Left forelimb (tissue), 1 donor: Measurements from ENCODE around the gene SIN3B.
"Not testable (repeated sequence)": the region's sequence is repeated elsewhere in the genome, so short reads cannot be mapped to it uniquely, and the experiment has no call there.

Experiments used
- DNase-seq: peaks from one replicate; pipeline ENCODE4 v3.0.0-alpha.2; 2018; ENCODE audit warnings: low spot score

Gene SIN3B

GRCh38 chr19:16869331-16869972 is 40.3 kb downstream of the SIN3B start:
- DNase-seq, result no peak

- no peak for DNase-seq
Observed at GRCh38 chr19:16871871-16872270, 42.7 kb downstream of the SIN3B start.

- no peak for DNase-seq
Observed at GRCh38 chr19:16872728-16873127, 43.5 kb downstream of the SIN3B start.

- no peak for DNase-seq
Observed at GRCh38 chr19:16873594-16873993, 44.4 kb downstream of the SIN3B start.

- DNase-seq, result no peak
Observed at GRCh38 chr19:16874250-16874977, 45.2 kb downstream of the SIN3B start.

- not testable (repeated sequence) for DNase-seq
Observed at GRCh38 chr19:16874978-16875299, 45.7 kb downstream of the SIN3B start.

GRCh38 chr19:16875584-16876555 is 46.7 kb downstream of the SIN3B start:
- DNase-seq, result no peak

GRCh38 chr19:16876904-16877361 is 47.7 kb downstream of the SIN3B start:
- no peak for DNase-seq

GRCh38 chr19:16877581-16877980 is 48.4 kb downstream of the SIN3B start:
- no peak for DNase-seq

- DNase-seq, result no peak
Observed at GRCh38 chr19:16878181-16878965, 49.2 kb downstream of the SIN3B start.

- DNase-seq, result no peak
Observed at GRCh38 chr19:16880884-16881554, 51.8 kb downstream of the SIN3B start.

GRCh38 chr19:16882146-16882545 is 52.9 kb downstream of the SIN3B start:
- no peak for DNase-seq

GRCh38 chr19:16883522-16883921 is 54.3 kb downstream of the SIN3B start:
- no peak for DNase-seq

- no peak for DNase-seq
Observed at GRCh38 chr19:16885166-16885565, 56.0 kb downstream of the SIN3B start.

- no peak for DNase-seq
Observed at GRCh38 chr19:16886305-16886880, 57.2 kb downstream of the SIN3B start.

GRCh38 chr19:16887353-16888265 is 58.4 kb downstream of the SIN3B start:
- no peak for DNase-seq

GRCh38 chr19:16888629-16889365 is 59.6 kb downstream of the SIN3B start, which contains the start of gene F2RL3:
Gene F2RL3 (plus strand): TSS chr19:16888999. CDS start chr19:16889190, 191 bp downstream.
- no peak for DNase-seq

GRCh38 chr19:16889366-16889882 is 60.2 kb downstream of the SIN3B start:
- DNase-seq, result no peak
